NT2/D1 (cell line): ENCODE results near the gene ELAPOR1.

Experiments used
- DNase-seq: peaks from one replicate; pipeline ENCODE4 v3.0.0-alpha.2; 2011; ENCODE audit warnings: low read depth, low spot score
- H3K27me3 ChIP-seq: 2 replicates; pipeline ENCODE4 v1.6.0; 2011; ENCODE audit warnings: mild to moderate bottlenecking; ENCODE audit not compliant: insufficient read length, insufficient read depth
- H3K36me3 ChIP-seq: 2 replicates; pipeline ENCODE4 v1.6.1; 2011; ENCODE audit warnings: mild to moderate bottlenecking, low read length, mixed read lengths; ENCODE audit not compliant: insufficient read depth, insufficient read length
- H3K4me1 ChIP-seq: 2 replicates; pipeline ENCODE4 v1.5.1; 2011; ENCODE audit not compliant: insufficient read depth, insufficient read length
- H3K4me3 ChIP-seq: 2 replicates; pipeline ENCODE4 v1.5.1; 2011; ENCODE audit warnings: low read depth; ENCODE audit not compliant: insufficient read length
- H3K9ac ChIP-seq: 2 replicates; pipeline ENCODE4 v1.6.0; 2011; ENCODE audit warnings: low read depth; ENCODE audit not compliant: insufficient read length
- H3K9me3 ChIP-seq: 2 replicates; pipeline ENCODE4 v1.5.1; 2011; ENCODE audit warnings: mild to moderate bottlenecking, low read length; ENCODE audit not compliant: insufficient read depth
- SUZ12 ChIP-seq: IDR thresholded peaks from 2 replicates; pipeline ENCODE4 v1.6.1; 2011; ENCODE audit not compliant: insufficient read length, insufficient read depth; ENCODE audit errors: extremely low read depth
- YY1 ChIP-seq: IDR thresholded peaks from 2 replicates; pipeline ENCODE4 v1.6.1; 2011; ENCODE audit not compliant: insufficient read length, insufficient read depth
- ZNF274 ChIP-seq: IDR thresholded peaks from 2 replicates; pipeline ENCODE4 v1.6.1; 2011; ENCODE audit warnings: mild to moderate bottlenecking, low read depth, low read length

The ELAPOR1 gene

DNA sequence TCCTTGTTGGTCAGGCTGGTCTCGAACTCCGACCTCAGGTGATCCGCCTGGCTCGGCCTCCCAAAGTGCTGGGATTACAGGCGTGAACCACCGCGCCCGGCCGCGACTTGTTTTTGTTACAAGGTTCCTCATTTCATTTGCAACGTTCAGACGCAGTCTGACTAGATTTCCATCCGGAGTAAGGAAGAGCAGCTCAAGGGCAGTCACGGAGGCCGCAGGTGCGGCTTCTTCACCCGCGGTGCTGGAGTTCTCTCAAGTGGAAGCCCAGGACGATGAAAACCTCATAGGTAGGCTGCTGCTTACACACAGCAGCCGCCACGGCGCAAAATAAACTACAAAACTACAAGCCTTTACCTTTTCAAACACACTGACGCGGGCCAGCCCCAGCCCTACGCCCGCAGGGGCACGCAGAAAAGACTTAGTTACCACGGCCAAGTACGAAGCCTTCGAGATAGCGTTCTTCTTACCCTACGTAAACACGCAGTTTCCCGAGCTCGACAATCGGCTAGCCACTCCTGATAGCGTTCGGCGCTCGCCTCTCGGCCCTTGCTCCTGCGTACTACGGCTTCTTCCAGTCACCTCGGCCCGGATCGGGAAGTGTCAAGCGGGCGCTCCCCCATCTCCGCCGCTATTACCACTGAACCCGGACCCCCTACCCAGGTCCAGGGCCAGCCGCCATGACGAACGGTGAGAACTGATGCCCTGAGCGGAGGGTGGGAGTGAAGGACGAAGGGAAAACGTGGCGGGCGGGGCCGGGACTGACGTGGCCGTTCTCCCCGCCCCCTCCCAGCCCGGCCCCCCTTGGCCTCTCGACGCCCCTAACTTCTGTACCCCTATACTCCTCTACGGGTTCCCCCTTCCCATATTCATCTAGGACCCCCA, 23.5 kb upstream of the ELAPOR1 start, which contains the start of gene TMEM167B:
Gene TMEM167B (plus strand): TSS at position 569 of the 882 bp plus-strand sequence. CDS start 109 bp downstream, at position 678.
- TF ChIP-seq ZNF274 (no peak), SUZ12 (no peak), YY1 (no peak)
- H3K27me3 ChIP-seq = no peaks in the 10 kb centered on the region
- H3K4me3 ChIP-seq = peak within 1 kb of the TSS; percentile 77
- DNase-seq = peak; percentile 91
- no peaks in the 10 kb centered on the region for H3K9me3 ChIP-seq
- no peaks in the 10 kb centered on the region for H3K4me1 ChIP-seq
- peaks cover 18% of the 10 kb centered on the region for H3K36me3 ChIP-seq
- H3K9ac ChIP-seq = peak within 1 kb of the TSS; percentile 82

DNA sequence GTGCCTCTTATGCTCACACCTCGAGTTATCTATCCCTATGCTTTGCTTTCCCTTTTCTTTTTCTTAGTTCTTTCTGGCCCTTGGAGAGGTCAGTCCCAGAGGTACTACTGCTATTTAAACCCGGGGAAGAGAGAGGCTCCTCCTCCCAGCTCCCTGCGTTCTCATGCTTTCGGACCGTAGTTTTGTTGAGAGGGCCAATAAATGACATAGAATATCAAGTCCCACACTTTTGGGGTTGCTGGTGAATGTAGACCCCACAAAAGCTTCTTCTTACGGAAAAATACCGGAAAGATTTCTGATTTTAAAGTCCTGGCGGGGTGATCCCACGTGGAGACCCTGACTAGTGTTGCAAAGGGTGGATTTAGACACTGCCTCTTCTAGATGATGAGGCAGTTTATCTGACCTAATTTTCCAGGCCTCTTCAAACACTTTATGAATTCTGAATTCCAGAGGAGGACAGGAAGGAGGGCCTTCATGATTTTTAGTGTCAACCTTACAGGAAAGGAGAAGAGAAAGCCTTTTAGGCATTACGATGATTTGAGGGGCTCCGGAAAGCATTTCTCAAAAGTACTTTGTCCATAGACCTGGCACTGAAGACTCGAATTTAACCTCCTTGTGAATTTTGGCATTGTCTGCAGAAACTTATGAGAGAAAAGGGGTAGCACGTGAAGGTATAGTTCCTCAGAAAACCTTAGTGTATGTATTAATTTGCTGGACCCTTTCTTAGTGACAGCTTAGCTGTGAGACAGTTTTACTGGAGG, 22.7 kb upstream of the ELAPOR1 start:
- TF ChIP-seq YY1 = no peak
- no peak for TF ChIP-seq SUZ12
- no peak for TF ChIP-seq ZNF274
- no peak for DNase-seq

DNA sequence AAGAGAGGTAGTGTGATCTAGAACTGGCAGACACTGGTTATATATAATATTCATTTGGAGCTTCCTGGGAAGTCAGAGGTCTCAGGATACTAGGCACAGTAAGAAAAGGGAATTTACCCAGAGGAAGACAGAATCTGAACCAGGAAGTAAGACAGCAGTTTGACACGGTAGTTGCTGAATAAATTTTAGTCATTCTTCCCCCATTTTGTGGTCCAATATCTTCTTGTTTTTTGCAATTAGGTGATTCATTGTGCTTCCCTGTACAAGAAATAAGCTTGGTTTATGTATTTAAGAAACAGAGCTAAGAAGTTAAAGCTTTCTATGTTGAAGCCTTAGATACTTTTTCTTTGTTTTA, 22.1 kb upstream of the ELAPOR1 start:
- Histone ChIP-seq H3K27me3 (no peaks in the 10 kb centered on the region), H3K9ac (peak overlapping the region; percentile 82), H3K36me3 (peaks cover 21% of the 10 kb centered on the region), H3K4me3 (peak overlapping the region; percentile 77), H3K4me1 (no peaks in the 10 kb centered on the region), H3K9me3 (no peaks in the 10 kb centered on the region)
- TF ChIP-seq SUZ12 = no peak
- TF ChIP-seq YY1 = no peak
- TF ChIP-seq ZNF274 = no peak
- no peak for DNase-seq

More for the DNA sequence above, 22.7 kb upstream of the ELAPOR1 start:
- Histone ChIP-seq H3K36me3 (peaks cover 18% of the 10 kb centered on the region), H3K27me3 (no peaks in the 10 kb centered on the region), H3K9ac (peak overlapping the region; percentile 82), H3K4me1 (no peaks in the 10 kb centered on the region), H3K9me3 (no peaks in the 10 kb centered on the region), H3K4me3 (peak overlapping the region; percentile 77)

DNA sequence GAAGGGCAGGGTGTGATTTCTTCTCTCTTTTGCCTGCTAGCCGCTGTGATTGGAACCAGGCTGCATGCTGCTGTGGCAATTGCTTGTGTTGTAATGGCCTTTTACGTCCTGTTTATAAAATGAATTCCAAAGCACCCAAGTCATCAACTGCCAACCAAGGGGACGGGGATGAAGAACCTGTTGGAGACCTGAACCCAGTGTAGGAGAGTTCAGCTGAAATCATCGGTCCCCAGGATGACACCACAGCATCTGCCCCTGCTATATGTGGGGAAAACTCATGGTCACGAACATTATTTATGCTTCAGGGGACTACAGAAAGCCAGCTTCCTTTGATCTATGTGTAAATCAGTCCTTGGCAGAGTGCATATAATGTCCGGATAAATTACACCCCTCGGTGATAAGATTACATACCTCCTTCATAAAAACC, 19.5 kb upstream of the ELAPOR1 start:
- Histone ChIP-seq H3K4me1 (no peaks in the 10 kb centered on the region), H3K9me3 (no peaks in the 10 kb centered on the region), H3K9ac (no peak overlapping the region), H3K4me3 (no peak overlapping the region), H3K27me3 (no peaks in the 10 kb centered on the region), H3K36me3 (peaks cover 21% of the 10 kb centered on the region)
- no peak for DNase-seq
- no peak for TF ChIP-seq ZNF274
- TF ChIP-seq YY1 = no peak
- no peak for TF ChIP-seq SUZ12

DNA sequence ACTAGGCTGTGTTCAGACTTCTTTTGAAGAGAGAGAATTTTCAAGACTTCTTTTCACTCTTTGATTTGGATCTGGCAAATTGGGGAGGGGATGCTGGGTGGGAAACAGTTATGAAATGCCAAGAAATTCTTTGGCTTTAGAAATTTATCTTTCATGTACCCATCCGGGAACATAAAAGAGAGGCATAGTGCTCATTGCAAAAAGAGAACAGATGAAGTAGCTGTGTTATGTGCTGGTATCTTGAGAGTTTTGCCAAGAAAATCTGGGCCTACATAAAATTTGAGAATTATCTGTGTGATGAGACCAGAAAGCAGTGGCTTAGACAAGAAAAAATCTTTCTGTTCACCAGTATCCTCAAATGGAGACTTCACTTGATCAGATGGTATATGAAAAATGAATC, 19.0 kb upstream of the ELAPOR1 start:
- H3K9me3 ChIP-seq = no peaks in the 10 kb centered on the region
- peaks cover 21% of the 10 kb centered on the region for H3K36me3 ChIP-seq
- TF ChIP-seq SUZ12 (no peak), YY1 (no peak), ZNF274 (no peak)
- H3K27me3 ChIP-seq = no peaks in the 10 kb centered on the region
- H3K9ac ChIP-seq = no peak overlapping the region
- H3K4me3 ChIP-seq = no peak overlapping the region
- no peaks in the 10 kb centered on the region for H3K4me1 ChIP-seq
- no peak for DNase-seq

DNA sequence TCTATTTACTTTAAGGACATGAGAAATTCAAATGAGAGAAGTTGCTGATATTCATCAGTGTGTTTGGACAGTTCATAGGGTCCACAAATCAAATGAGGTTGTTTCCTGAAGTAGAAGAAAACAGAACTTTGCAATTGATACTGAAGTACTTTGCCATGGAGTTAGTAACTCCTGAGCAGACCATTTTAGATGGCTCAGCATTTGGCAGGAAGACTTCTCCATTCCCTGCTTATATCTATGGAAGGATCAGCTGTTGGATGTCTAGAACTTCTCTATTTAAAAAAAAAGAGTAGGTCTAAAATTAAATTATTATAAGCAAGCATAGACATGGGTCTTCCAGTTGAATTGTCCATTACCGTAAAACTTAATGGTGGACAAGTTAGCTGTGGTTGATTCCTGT, 18.3 kb upstream of the ELAPOR1 start:
- TF ChIP-seq YY1 = no peak
- no peak for TF ChIP-seq ZNF274
- no peak for TF ChIP-seq SUZ12
- Histone ChIP-seq H3K4me1 (no peaks in the 10 kb centered on the region), H3K27me3 (no peaks in the 10 kb centered on the region), H3K9me3 (no peaks in the 10 kb centered on the region), H3K36me3 (peaks cover 22% of the 10 kb centered on the region), H3K4me3 (no peak overlapping the region), H3K9ac (no peak overlapping the region)
- no peak for DNase-seq

DNA sequence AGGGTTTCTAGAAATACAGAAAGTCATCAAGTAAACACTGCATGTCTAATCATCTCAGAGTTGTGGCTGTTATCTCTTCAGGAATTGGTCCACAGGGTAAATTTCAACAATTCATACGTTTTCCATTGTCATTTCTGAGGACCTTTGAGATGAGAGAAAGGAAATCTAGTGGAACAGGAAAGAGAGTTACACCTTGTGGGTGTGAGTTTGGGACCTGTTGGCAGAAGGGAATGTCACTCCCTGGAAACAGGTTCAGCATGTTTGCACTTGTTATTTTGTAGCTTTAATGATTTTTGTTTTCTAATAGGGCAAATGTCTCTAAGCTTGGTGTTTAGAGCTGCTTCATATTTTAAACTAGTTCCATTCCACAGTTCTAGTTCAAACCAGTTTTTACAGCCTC, 17.8 kb upstream of the ELAPOR1 start:
- Histone ChIP-seq H3K4me1 (no peaks in the 10 kb centered on the region), H3K9ac (no peak overlapping the region), H3K27me3 (no peaks in the 10 kb centered on the region), H3K4me3 (no peak overlapping the region), H3K9me3 (no peaks in the 10 kb centered on the region), H3K36me3 (peaks cover 27% of the 10 kb centered on the region)
- TF ChIP-seq SUZ12 (no peak), ZNF274 (no peak), YY1 (no peak)
- no peak for DNase-seq
